ENCODE data around the gene SDE2.
"Not testable (repeated sequence)": the region's sequence is repeated elsewhere in the genome, so short reads cannot be mapped to it uniquely, and the experiment has no call there.

Gene SDE2

DNA sequence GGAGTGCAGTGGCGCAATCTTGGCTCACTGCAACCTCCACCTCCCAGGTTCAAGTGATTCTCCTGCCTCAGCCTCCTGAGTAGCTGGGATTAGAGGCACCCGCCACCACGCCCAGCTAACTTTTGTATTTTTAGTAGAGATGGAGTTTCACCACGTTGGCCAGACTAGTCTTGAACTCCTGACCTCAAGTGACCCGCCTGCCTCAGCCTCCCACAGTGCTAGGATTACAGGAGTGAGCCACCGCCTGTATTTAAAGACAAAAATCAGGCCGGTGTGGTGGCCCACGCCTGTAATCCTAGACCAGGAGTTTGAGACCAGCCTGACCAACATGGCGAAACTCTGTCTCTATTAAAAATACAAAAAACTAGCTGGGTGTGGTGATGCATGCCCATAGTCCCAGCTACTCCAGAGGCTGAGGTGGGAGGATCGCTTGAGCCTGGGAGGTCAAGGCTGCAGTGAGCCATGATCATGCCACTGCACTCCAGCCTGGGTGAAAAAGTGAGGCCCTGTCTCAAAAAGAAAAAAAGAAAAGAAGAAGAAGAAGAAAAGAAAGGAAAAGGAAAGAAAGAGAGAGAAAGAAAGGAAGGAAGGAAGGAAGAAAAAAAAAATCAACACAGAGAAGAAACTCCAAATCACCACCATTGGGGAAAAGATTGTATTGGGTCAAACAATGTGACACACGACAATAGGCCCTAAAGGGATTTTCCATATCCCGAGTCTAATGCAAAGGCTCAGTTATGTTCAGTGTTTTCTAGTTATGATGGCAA is 8.2 kb upstream of the SDE2 start:
- intact Hi-C loops (cut with DNase I); DNase-seq: not testable (repeated sequence)

- no peak for DNase-seq
- intact Hi-C loops (cut with DNase I) = no loop called here
These were observed 7.5 kb upstream of the SDE2 start for GRCh38 chr1:226006686-226007085.

- no peak for DNase-seq
- intact Hi-C loops (cut with DNase I) = no loop called here
These were observed 5.3 kb upstream of the SDE2 start for GRCh38 chr1:226004396-226004795.

GRCh38 chr1:226003502-226004170 is 4.5 kb upstream of the SDE2 start:
- intact Hi-C loops (cut with DNase I) = no loop called here
- DNase-seq = no peak

DNA sequence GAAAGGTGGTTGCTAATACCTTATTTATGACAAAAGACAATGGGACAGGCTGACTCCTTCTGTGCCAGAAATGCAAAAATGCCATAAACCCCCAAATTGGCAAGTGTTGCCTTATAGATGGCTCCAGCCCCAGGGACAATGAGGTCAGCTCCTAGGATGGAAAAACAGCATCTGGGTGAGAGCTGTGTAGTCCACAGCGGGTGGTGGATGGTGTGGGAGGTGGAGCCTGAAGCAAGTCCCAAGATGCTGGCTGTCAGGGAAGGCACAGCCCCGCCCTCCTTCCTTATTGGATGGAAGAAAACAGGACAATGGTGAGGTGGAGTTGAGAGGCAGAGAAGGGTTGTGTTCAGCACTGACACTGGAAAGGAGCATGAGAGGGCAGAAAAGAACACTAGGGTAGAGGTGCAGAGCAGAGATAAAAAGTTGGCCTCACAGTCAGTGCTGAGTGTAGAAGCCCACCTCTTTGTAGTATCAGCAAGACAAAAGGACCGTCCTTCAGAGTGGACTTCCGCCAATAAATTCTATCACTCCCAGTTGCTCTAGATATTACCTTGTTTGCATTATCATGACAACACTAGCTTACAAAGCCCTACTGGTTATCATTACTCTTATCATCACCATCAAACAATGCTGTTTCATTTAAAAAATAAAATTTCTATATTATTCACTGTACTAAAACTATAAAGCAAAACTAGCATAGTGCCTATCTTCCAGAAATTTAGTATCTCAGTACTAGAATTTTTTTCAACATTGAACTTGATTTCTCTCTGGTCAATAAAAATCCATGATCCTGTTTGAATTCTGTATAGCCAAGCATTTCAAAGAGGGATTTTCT is 3.7 kb upstream of the SDE2 start:
- peak in 1 of 10 donors; percentile 10 for DNase-seq
- intact Hi-C loops (cut with DNase I) = no loop called here

- DNase-seq = peak in 6 of 10 donors; percentile 16 to 82 (median 34)
- intact Hi-C loops (cut with DNase I) = no loop called here
These were observed 3.0 kb upstream of the SDE2 start for GRCh38 chr1:226001963-226002666.

GRCh38 chr1:226001088-226001487 is 1.9 kb upstream of the SDE2 start:
- intact Hi-C loops (cut with DNase I) = no loop called here
- no peak for DNase-seq

- DNase-seq; intact Hi-C loops (cut with DNase I): not testable (repeated sequence)
These were observed 1.4 kb upstream of the SDE2 start for GRCh38 chr1:226000493-226001081.

- no peak for DNase-seq
- intact Hi-C loops (cut with DNase I) = loop anchor here (2.0 kb wide), 1 partner anchor 65 kb away; no protein-coding TSS in a partner anchor
These were observed 782 bp upstream of the SDE2 start for GRCh38 chr1:225999912-226000337.

- intact Hi-C loops (cut with DNase I) = loop anchor here (2.0 kb wide), 1 partner anchor 66 kb away; no protein-coding TSS in a partner anchor
- no peak for DNase-seq
These were observed 450 bp downstream of the SDE2 start for GRCh38 chr1:225998560-225999226.

- no peak for DNase-seq
- intact Hi-C loops (cut with DNase I) = no loop called here
These were observed 2.1 kb downstream of the SDE2 start for GRCh38 chr1:225996946-225997545.

GRCh38 chr1:225995919-225996864 is 3.0 kb downstream of the SDE2 start:
- intact Hi-C loops (cut with DNase I) = no loop called here
- no peak for DNase-seq

DNA sequence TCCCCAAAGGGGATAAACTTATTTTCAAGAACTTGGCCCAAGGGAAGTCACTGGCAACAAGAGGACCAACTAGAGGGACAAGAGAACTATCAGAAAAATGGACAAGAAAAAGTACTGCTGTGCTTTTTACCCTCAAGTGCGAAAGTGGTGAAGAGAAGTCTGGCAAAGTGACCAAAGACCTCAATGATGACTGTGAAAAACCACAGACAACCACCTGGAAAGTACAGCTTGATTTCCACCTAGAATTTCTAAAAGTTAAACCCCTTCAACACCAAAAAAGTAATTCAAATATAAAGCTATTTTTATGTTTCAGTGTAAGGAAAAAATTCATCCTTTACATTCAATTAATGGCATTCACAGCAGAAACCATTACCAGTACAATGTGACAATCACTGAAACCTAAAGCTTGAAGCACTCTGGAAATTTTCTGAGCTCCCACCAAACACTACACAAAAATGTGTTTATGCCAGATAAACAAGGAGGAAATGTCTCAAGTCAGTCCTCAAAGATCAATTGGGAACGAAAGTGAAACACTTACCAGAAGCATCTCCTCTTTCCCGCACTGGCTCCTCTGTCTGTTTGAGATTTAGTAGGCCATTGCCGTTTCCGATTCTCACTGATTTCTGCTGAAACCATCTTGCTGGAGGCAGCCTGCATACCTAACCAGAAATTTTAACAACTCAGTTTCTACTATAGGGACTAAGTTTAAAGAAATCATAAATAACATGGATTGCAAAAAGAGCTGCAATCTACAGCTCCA is 8.3 kb downstream of the SDE2 start:
- no peak for DNase-seq
- intact Hi-C loops (cut with DNase I) = no loop called here

- no peak for DNase-seq
- intact Hi-C loops (cut with DNase I) = no loop called here
These were observed 11.4 kb downstream of the SDE2 start for GRCh38 chr1:225987491-225988316.

DNA sequence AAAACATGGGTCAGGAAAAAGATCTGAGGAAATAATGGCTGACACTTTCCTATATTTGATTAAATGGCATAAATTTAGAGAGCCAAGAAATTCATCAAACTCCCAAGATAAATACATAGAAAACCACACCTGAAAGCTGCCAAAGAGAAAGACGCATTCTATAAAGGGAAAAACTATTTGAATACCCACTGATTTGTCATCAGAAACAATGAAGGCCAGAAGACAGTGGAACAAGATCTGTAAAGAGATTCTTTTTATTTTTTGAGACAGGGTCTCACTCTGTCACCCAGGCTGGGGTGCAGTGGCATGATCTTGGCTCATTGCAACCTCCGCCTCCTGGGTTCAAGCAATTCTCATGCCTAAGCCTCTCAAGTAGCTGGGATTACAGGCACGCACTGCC is 17.4 kb downstream of the SDE2 start:
- intact Hi-C loops (cut with DNase I) = no loop called here
- DNase-seq = no peak

All from posterior cingulate gyrus (tissue), 11 donors.